Cerebellar nuclear complex (tissue), 1 donor: ENCODE measurements around the gene HAUS3.

Experiments
- DNase-seq, 2 experiments: peaks; one replicate each; lab custom pipeline; 2025; lab: John Stamatoyannopoulos, UW

HAUS3 gene, protein sequence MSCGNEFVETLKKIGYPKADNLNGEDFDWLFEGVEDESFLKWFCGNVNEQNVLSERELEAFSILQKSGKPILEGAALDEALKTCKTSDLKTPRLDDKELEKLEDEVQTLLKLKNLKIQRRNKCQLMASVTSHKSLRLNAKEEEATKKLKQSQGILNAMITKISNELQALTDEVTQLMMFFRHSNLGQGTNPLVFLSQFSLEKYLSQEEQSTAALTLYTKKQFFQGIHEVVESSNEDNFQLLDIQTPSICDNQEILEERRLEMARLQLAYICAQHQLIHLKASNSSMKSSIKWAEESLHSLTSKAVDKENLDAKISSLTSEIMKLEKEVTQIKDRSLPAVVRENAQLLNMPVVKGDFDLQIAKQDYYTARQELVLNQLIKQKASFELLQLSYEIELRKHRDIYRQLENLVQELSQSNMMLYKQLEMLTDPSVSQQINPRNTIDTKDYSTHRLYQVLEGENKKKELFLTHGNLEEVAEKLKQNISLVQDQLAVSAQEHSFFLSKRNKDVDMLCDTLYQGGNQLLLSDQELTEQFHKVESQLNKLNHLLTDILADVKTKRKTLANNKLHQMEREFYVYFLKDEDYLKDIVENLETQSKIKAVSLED

DNA sequence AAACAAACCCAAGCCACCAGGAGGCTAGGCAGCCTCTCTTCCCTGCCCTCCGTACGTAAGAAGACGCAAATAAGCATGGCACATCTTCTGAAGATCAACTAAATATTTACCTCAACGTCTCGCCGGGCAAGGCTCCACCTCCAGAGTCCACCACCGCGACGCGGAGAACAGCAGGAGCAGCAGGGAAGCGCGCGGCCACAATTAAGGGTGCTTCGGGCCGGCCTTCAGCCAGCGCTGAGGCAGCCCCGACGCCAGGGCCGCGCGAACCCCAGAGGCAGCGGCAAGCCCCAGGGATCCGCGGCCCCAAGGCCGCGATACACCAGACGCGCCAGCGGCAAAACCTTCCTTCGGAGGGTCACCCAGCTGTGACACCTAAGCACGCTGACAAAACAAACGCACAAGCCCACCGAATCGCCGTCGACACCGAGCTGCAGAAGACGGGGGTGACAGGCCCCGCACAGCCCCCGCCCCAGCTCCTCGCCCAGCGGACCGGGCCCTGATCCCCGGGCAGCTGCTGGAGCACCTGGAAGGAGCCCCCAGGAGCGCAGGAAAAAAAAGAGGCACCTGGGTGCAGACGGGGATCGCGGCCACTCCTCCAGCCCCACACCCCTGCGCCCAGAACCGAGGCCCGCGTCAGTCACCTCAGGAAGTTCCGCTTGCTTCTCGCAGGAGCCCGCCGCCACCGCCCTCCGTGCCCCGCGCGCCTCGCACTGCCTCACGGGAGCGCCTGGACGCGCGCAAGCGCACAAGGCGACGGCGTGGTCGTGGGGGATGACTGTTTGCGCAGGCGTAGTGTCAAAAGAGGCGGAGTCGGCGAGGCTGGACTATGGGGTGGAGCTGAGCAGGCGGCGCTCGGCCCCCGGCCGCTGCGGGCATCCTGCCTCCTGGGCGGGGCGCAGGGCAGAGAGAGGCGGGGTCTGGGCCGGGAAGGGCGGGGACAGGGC is at the start of gene HAUS3, which contains the start of gene POLN:
Gene HAUS3 (minus strand): TSS at position 712 of the 944 bp plus-strand sequence. CDS start 1,175 bp downstream, outside the sequence.
Gene POLN (minus strand): TSS at position 712 of the 944 bp plus-strand sequence. CDS start 12,890 bp downstream, outside the sequence.
- peak; percentile 89 to 91 for DNase-seq

DNA sequence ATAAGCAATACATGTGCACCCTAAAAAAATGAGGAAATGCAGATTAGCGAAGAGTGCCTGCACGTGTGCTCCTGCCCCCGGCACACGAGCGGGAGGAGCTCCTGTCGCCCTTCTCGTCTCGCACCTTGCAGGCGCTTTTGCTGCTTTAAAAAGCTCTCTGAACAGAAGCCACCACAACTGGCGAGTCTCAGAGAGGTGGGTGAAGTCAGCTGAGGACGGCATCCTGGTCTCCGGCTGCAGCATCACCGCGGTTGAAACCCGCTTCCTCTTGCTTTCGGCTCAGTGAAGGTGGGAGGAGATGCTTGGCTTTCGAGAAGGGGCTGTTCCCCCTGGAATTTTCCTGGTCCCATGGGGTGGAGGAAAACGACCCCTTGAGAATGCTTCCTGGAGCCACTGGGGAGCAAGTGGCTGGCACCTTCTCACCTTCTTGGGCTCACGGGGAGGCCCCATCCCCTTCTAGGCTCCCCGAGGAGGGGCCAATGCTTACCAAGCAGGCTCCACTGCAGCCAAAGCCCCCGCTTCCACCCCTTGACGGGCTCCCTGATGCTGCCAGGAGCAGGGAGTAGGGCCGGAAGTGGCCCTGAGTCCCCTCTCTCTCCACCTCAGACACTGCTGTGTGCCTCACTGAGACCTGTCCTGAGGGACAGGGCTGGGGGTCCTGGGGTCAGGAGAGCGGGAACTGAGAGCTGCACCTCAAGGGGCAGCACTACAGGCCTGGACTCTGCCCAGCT is 49.2 kb upstream of the HAUS3 start:
- DNase-seq, result no peak

DNA sequence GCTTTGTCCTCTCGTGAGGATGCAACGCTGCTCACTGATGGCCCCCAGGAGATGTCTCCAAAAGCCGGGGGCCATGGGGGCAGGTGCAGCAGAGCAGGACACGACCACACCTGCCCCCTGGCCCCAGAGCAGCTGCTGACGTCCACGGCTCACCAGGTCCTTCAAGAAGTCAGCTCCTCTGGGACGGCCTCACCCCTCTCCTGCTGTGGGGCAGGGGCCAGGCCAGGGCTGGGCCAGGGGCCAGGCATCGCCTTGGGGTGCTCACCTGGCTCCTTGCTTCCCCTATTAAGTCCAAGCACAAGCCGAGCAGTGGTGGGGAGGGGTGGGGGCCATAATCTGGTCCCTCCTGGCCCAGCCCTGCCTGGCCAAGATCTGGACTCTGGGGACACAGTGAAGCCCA is 48.6 kb upstream of the HAUS3 start:
- no peak for DNase-seq

DNA sequence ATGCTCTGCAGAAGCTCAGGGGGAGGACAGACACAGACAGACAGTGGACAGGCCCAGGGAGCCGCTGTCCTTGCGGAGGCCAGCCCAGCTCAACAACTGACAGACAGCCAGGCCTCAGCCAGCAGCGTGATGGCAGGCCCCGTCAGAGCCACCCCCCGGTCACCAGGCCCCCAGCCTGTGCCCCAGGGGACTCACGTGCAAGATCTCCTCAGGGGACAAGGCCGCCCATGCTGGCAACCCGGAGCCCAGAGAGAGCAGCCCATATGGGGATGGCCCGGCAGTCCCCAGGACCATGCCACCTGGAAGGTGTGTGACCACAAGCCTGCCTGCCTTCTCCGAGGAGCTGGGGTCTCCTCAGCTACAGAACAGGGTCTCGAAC is 48.0 kb upstream of the HAUS3 start:
- no peak for DNase-seq

DNA sequence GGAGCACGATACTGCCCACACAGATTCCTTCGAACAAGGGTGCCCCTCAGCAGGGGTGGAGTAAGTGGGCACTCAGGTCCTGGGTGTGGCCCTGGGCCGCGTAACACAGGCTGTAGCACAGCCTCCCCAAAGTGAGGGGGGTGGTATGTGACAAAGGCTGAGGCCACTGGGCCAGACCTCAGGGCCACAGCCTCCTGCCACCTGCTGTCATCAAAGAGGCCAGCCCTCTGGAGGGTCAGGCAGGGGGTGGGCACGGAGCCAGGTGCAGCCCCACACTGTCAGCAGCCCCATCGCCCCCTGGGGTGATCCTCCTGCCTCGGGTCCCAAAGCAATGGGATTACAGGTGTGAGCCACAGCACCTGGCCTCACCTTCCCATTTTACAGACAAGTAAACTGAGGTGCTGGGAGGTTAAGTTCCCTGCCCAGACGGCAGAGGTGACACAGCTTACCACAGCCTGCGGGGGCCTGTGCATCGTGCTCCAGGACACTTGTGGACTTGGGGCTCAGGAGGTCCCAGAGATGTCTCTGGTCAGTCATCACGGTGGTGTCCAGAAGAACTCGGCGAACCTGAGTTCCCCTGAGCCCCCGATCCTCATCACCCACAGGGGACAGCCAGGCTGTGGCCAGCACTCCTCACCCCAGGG is 47.5 kb upstream of the HAUS3 start:
- DNase-seq, result no peak

DNA sequence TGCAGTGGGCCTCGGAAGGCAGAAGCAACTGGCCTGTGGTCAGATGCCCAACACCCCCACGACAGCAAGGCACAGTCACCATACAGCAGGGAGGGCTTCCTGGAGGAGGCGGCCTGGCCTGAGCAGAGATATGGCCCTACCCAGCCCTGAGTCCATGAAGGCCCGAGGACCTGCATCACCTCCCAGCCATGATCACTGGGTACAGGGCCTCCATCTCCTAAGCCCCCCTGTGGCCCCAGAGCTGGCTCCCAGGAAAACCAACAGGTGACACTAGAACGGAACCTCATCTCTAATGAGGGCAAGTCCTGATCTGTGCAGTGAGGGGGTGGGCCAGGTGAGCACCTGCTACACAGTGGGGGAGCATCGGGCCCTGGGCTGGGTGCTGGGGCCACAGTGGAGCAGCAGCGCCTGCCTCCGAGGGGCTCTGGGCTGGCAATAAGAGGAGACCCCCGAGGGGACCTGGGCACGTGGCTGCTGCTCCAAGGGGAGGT is 46.2 kb upstream of the HAUS3 start:
- DNase-seq, result no peak

DNA sequence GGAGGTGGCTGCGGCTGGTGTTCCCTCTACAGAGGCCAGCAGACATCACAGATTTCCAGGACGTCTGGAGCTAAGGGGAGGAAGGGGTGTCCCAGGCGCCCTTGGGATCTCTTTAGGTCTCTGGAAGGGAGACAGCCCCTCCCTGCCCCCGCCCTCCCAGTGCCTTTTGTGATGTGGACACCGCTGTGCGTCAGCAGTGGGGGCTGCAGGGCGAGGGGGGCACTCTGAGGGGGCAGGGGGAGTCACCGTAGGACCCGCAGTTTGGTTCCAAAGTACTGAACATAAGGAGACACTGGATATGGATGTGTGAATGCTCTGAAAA is 45.6 kb upstream of the HAUS3 start:
- no peak for DNase-seq

DNA sequence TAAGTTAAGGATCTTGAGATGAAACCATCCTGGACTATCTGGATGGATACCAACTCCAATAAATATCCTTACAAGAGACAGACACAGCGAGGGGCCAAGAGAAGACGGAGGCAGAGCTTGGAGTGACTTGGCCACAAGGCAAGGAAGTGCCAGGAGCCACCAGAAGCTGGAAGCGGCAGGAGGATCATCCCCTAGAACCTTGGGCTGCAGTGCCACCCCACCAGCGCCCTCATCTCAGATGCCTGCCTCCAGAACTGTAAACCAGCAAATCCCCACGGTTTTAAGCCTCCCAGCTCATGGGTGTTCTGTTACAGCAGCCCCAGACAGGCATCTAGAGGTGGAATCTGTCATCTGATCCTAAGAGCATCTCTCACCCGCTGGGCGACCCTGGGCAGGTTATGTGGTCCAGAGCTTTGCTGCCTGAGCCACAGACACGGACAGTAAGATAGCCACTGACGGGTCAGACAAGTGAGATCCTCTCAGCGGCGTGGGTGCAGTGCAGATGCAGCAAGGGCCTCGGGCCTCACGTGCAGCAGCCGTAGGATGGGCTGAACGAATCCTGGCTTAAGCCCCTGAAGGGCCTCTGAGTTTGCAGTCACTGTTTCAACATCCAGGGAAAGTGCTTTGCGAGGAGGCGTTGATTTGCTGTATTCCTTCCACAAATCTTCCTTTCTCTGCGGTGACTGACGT is 45.1 kb upstream of the HAUS3 start:
- no peak for DNase-seq

DNA sequence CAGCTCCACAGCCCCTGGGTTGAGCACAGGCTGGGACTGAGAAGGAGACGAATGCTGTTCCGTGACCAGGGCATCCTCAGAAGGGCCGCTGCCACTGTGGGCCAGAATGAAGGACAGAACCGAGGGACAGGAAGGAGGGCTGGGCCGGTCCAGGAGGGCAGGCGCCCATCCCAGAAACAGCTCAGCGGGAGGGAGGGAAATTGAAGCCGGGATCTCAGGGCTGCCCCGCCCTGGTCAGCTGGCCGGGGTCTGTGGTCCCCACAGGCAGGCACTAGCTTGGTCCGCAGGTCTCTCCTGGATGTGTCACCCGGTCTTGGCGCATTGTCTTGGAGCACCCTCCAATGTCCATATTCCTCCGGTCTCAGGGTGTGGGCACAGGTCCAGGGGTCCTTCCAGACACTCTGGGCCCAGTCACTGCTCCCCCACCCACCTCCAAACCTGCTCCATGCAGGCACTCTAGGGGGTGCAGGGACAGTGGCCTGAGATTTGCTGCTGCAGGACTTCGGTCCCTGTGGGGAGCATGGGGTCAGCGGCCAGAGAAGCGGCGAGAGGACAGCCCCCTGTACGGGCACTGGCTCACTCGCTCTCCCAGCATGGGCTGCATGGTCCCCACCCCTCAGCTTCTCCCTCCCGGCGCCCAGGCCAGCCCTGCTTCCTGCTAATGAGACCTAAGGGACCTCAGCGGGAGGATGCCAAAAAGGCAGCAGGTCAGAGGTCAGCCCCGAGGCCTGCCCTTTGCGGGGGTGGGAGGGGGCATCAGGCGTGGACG is 43.9 kb upstream of the HAUS3 start:
- DNase-seq, result no peak

DNA sequence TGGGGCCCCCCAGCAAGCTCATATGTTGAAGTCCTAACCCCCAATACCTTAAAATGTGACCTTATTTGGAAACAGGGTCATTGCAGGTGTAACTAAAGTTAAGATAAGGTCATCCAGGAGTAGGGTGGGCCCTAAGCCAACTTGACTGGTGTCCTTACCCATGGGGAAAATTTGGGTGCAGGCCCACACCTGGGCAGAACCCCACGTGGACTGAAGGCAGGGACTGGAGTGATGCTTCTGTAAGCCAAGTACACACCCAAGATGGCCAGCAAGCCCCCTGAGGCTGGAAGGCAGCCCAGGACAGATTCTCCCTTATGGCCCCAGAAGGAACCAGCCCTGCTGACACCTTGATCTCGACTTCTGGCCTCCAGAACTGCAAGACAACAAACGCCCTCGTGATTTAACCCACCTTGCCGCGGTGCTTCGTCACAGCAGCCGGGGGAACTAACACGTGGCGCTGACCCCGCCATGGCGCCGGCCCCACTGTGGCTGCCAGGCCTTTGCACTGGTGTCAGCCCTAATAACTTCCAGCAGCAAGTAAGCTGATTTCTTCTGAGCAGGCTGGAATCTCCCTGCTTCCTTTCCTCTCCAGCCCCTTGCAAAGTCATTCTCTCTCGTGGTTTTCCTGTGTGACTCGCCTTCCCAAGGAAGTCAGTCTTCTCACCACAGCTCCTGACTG is 43.2 kb upstream of the HAUS3 start:
- DNase-seq, result no peak

DNA sequence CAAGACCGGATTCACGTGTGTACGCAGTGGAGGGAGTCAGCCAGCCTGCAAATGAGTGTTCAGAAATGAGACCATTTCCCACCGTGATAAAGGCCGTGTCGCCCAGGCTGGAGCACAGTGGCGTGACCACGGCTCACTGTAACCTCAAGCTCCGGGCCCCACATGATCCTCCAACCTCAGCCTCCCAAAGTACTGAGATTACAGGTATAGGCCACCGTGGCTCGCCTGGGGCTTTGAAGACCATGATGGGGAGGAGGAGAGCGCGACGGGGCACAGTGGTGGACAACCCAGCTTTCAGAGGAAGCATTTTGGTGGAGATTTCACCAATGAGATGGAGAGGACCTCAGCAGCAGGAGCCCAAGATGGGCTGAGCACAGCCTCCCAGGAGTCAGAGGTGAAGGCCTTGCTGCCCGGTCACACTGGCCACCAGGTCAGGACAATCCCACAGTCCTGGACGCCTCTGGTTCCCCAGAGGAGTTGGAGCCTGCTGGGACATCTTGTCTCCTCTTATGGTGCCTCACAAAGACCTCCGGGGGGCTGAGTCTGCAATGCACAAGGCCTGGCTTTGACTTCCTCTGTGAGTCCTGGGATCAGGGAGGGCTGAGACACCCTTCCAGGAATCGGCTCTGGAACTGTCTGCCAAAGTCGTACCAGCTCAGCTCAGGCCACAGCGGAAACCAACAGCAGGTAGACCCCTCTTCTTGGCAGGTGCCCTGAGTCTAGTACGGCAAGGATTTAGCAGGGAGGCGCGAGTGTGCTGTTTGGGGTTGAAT is 42.4 kb upstream of the HAUS3 start:
- DNase-seq, result no peak

DNA sequence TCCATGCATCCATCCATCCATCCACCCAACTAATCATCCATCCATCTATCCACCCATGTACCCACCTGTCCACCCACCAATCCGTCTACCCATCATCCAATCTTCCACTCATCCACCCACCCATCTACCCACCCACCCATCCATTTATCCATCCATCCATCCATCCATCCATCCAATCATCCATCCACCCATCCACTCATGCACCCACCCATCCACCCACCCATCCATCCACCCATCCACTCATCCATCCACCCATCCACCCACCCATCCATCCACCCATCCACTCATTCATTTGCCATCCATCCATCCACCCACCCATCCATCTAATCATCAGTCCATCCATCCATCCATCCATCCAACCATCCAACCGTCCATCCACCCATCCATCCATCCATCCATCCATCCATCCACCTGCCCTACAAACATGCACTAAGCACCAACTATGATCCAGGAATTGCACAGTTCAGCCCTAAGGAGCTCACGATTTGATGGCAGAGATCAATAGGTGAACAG is 41.3 kb upstream of the HAUS3 start:
- DNase-seq, result no peak

DNA sequence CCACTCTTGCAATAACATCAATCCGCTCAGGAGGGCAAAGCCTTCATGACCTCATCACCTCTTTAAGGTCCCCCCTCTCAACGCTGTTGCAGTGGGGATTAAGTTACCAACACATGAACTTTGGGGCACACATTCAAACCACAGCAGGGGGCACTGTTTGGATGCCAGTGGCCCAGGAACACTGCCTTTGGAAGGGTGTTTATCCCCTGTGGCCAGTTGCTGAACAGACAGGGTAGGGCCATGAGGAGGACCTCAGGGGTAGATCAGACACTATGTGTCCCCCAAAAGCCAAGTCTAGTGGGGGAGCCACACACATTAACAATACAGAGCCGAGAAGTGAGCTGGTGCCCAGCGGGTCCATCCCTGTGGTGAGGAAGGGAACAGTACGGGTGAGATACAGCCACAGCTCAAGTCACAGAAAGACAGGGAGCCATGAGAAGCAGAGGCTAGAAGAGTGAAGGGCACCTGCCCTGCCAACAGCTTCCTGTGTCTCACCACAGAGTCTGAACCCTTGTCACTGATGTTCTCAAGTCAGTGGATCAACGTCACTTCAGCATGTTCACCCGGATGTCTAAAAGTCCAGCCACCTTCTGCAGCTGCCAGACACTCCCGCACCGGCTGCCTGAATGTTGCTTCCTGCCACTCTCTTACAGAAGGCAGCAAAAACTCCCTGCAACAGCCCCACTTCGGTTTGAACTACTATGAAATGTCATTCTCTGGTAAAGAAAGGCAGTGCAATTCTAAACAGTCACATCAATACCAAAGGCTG is 39.8 kb upstream of the HAUS3 start:
- no peak for DNase-seq

DNA sequence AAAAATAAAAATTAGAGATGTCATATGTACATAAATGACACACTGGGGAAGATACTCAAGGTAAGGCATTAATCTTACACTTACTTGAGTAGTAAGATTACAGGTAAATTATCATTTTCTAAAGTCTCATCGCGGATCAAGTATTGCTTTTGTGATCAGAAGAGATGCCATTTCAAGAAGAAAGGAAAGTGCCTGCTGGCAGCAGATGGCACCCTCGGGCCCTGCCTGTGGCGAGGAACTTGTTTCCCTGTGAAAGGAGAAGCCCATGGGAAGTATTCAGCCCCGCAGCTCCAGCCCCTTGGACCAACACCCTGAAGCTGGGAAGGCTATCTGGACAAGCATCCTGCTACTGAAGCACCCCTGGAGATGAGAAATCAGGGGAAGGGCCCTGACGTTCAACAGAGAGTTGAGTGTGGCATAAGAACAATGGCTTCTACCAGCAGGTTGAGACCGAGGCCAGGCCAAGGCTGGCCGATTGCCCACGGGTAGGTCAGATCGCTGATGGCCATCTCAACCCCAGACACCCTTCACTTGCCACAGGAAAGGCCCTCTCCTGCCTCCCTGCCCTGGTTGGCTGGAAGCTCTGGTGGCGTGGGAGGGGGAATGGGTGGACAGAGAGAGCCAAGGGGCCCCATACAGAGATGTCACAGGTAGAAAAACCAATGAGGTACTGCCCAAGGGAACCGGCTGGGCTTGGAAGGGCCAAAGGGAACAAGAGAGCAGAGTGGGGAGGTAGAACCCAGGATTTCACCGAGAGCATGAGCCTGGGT is 38.8 kb upstream of the HAUS3 start:
- no peak for DNase-seq

DNA sequence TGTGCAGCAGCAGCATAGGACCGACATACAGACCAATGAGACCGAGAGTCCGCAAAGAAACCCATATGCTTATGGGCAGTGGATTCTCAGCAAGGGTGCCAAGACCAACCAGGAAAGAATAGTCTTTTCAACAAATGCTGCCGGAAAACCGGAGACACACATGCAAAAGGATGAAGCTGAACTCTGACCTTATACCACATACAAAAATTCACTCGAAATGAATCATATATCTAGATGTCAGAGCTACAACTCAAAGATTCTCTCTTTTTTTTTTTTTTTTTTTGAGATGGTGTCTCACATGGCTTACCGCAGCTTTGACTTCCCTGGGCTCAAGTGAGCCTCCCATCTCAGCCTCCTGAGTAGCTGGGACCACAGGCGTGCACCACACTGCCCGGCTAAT is 36.0 kb upstream of the HAUS3 start:
- DNase-seq, result no peak

DNA sequence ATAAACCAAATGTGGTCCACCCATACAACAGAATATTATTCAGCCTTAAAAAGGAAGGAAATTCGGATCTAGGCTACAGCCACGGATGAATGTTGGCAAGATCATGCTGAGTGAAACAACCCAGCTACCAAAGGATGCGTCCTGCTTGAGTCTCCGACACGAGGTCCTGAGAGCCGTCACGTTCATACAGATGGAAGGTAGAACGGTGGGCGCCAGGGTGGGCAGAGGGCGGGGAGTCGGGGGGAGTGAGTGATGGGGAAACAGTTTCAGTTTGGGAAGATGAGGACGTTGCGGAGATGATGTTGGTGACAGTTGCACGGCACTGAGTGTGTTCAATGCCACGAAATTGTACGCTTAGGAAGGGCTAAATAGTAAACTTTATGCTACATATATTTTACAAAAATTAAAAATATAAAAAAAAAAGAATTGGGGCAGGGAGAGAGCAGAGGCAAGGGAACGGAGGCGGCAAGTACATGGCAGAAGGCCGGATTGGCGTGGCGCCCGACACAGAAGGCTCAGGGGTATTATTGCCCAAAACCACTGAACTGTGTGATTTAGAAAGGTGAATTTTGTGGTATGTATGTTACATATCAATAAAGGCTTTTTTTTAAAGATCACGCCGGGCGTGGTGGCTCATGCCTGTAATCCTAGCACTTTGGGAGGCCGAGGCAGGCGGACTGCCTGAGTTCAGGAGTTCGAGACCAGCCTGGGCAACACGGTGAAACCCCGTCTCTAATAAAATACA is 34.8 kb upstream of the HAUS3 start:
- DNase-seq, result no peak
